SKM-1 (cell line): ENCODE measurements around the gene SHANK2.

Source experiments
- DNase-seq: peaks from one replicate; lab custom pipeline; 2025; ENCODE audit not compliant: unreplicated experiment; lab: John Stamatoyannopoulos, UW

The SHANK2 gene

DNA sequence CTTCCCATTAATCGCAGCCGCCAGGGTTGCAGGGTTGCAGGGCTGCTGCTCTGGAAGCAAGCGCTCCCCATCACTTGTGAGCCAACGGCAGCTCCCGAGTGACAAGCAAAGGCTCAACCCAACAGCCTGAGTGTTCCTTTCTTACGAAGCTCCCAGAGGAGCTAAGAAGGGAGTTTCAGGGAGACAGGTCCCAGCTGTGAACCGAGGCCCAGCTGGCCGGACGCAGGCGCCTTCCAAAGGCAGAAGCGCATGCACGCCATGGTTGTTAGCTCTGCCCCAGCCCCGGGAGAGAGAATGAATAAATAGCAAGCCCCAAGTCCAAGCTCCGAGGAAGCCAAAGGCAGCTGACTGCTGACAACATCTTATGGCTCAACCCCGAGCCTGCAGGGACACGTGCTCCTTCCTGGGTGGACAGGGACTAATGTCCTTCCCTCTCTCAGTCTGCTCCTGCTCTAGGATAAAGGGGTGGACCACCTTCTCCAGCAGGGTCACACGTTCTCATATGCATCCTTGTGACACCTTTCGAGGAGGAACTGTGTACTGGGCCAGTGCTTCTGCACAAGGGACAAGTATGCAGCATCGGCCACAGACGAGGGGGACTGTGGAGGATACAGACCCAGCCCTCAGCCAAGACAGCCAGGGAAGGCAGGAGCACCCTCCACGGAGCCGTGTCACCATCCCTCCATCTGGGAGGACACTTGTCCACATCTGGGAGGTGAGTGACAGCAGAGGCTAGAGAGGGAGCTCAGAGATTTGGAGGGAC lies 29.9 kb downstream of the SHANK2 start:
- no peak for DNase-seq

DNA sequence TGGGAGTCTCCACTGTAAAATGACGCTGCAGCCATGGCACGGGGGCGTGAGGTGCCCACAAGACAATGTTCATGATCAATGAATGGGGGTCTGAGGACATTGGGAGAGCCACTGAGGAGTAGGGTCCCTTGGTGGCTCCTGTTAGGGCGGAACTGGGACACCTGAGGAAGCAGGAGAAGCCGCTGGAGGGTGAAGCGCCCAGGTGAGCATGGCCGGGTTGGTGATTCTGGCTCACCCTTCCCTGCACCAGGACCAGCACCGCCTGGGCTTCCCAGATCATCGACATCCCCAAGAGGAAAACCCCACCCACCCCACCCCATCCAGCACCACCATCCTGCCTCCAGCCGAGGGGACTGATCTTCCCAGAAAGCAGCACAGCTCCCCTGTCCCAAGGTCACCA lies 30.6 kb downstream of the SHANK2 start:
- no peak for DNase-seq

DNA sequence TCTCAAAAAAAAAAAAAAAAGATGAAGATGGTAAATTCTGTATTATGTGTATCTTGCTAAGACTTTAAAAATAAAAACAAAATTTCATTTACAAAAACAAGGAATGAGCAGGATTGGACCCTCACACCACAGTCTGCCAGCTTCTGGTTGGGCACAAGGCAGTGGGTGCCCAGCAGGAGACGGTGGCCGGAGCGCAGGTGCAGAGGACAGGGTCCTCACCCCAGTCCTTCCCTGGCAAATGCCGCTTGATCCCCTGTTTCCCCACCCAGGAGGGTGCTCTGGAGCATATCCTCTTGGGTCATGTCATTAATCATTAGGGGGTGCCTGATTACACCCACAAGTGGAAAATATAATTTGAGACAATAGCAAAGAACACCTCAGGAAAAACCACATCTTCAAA lies 31.2 kb downstream of the SHANK2 start:
- DNase-seq = no peak

DNA sequence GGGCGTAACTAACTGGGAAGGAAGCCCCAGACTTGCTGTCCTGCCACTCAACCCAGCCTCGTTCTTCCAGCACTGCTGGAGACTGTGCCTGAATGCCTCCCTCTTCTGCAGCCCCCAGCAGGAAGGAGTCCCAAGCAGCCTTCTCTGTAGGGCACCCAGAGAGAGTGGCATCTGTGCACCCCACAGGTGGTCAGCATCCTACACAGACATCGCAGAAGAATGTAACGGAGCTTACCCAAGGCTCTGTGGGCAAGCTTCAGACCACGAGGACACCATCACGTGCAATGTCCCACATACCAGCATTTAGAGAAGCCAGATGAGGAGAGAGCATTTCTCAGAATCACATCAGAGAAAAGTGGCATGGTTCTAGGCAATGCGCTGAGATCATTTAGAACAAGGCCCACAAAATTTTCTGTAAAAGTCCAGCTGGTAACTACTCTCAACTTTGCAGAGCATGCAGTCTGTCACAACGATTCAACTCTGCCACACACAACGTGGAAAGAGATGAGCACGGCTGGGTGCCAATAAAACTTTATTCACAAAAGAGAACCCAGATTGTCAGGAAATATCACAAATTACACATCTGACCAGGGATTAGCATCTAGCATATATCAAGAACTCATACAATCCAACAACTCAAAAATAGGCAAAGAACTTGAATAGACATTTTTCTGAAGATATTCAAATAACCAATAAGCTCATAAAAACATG lies 33.4 kb downstream of the SHANK2 start:
- no peak for DNase-seq

DNA sequence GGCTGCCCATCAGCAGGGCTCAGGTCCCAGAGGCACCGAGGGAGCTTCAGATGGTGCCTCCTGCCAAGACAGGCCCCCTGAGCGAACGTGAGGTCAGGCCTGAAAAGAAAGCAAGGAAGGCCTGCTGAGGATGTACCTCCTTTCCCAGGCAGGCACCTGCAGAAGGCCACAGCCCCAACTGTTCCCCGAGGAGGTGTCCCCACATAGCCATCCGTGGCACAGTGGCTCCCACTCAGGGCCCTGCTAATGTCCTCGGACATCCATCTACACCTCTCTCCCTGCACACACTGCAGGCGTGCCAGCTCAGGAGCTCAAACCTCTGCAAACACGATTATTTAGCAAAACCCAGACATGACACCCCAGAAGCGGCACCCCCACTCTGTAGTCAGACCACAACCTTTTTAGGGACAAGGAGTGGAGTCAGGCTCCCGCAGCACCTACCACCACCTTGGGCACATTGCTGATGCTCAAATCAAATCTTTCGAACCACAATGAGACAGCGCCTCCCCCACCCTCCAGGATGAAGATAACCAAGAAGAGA lies 36.9 kb downstream of the SHANK2 start:
- DNase-seq = no peak

DNA sequence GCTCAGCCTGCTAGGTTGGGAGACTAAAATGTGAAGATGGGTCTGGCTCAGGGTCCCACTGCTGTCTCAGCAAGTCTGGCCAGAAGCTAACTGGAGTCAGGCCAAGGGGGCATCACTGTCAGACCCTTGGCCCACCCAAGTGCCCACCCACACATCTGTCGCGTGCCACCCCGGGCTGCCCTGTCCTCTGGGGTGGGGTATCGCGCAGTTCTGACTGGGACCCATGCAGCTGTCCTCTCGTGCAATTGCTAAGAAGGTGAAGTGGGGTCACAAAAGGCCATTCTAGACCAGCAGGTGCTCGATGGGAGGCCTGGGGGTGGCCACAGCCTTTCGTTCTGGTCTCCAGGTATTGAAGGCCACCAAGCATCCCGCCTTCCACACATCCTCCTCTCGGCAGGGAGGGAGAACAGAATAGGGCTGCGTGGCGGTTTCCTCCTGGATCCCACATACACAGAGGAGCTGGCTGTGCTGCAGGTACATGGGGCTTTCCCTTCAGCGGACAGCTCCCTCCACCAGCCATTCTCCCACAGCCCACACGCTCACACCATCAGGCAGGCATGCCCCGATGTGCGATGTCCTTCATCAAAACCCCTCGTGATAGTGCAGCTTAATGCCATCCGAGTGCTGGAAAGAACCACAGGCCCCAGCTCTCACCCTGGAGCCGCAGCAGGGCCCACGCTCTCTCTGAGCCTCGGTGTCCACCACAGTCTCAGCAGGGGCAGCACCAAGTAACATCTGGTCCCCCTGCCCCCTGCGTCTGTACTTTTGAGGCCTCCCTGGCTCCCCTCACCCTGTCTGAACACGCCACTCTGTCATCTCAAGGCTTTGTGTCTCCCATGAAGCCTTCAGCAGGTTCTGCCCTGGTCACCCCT lies 37.6 kb downstream of the SHANK2 start:
- DNase-seq = no peak

DNA sequence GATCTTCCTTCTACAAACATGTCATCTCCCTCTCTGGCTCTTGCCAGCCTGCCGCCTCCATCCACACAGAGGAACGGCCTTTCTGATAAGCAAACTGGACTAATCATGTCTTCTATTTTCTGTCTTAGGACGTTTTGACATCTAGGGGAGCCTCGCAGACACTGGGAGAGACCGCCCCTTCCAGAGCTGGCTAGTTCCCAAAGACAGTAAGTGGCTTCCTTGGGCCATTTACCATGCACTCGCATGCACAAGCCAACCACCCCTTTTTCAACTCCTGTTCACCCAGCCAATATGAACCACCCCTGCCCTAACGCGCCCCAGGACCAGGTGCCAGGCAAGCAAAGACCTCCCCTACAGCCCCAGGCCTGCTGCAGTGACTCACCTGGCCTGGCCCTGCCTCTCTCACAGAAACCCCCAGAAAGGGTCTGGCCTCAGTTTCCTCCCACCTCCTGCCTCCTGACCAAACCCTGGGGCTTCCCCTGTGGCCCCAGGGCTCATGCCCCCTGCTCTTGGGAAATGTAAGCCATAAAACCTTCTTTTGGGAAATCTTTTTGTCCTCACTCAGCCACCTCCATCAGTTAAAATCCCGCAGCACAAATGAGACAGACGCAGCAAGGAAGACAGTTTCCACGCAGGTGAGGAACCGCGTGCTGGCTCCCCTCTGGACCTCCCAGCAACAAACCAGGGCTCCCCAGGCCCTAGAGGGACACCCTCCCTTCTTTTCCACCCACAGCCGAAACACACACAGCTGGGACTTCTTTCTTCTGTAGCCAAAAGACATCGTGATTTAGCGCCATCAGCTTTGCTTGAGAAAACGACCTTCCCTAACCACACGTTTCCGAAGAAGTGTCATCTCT lies 38.5 kb downstream of the SHANK2 start:
- no peak for DNase-seq

DNA sequence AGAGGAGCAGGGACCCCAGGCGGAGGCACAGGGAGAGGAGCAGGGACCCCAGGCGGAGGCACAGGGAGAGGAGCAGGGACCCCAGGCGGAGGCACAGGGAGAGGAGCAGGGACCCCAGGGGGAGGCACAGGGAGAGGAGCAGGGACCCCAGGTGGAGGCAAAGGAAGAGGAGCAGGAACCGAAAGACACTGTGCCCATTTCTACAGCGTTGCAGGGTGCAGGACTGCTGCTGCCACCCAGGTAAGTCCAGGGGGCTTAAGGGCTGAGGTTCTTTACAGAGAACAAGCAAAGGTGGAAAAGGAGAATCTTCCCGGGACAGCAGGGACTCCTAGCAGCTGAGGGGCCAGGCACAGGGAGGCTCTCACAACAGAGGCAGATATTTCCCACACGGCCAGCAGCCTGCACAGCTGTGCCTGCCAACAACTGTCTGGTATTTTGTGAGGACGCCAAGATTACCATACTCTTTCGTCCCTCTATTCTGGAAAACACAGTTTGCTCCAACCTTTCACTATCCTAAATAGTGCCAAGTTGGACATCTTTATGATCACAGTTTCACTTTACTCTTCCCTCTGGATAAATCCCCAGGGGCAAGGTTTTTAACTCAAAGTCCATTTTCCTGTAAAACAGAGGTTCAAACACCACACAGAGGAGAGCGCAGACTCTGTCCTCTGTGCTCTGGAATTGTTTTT lies 39.4 kb downstream of the SHANK2 start:
- DNase-seq = no peak

DNA sequence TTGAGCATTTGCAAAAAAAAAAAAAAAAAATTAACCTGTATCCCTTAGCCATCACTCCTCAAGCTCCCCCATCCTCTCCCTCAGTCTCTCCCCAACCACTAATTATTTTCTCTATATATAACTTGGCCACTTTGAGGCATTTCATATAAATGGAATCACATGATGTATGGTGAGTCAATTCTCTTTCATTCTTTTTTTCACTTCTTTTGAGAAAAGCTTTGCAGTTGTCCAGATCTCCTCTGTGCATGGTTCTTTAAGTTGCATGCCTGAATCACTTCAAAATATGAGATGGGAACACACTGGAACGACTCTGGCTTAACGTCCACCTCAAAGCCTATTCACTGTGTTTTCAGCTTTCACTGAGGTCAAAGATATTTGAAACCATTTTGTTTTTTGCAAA lies 40.7 kb downstream of the SHANK2 start:
- DNase-seq = no peak

DNA sequence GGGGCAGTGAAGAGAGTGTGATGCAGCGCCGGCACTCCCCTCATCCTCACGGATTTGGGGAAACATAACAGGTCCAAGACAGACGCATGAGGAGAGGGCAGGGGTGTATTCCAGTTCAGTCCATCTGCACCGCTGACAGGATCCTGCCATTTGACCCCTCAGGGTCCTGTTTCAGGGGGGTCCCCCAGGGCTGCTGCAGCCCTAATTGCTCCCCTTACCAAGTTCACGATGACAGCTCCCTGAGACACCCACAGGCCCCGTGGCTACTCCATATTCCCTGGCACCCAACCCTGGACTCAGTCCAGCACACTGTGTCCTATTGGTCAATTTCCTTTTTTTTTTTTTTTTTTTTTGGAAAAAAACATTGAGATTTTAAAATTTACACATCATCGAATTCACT lies 41.5 kb downstream of the SHANK2 start:
- DNase-seq = no peak

DNA sequence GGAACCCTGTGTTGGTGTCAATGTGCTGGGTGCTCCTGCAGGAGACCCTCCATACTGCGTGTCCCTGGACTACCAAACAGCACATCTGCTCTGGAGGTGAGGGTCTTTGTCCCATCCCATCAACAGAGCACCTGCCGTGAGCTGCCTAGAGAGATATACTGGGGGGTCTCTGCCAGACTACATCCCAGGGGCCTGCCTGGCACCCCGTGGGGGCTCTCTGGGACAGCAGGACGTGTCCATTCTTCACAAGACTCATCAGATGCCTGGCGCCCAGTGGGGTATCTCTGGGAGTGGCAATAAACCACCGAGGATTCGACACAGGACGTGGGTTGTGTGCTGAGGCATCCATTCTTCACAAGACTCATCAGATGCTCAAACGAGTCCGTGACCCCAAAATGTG lies 42.7 kb downstream of the SHANK2 start:
- no peak for DNase-seq

DNA sequence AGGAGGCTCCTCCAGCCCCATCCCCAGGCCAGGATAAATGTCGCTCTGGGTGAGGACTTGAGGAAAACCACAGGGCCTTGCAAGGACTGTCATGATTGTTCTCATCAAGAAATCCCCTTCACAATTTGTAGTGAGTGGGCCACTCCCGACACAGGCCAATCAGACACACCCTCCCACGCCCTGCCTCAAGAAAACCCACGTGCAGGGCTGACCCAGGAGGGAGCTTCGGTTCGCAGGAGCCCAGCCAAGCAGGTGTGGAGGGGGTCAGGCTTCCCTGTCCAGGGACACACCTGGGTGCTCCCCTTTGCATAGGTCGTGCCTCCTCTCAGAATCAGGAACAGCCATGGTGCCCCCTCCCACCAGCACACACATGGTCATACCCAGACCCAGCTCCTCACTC lies 43.2 kb downstream of the SHANK2 start:
- DNase-seq = no peak

DNA sequence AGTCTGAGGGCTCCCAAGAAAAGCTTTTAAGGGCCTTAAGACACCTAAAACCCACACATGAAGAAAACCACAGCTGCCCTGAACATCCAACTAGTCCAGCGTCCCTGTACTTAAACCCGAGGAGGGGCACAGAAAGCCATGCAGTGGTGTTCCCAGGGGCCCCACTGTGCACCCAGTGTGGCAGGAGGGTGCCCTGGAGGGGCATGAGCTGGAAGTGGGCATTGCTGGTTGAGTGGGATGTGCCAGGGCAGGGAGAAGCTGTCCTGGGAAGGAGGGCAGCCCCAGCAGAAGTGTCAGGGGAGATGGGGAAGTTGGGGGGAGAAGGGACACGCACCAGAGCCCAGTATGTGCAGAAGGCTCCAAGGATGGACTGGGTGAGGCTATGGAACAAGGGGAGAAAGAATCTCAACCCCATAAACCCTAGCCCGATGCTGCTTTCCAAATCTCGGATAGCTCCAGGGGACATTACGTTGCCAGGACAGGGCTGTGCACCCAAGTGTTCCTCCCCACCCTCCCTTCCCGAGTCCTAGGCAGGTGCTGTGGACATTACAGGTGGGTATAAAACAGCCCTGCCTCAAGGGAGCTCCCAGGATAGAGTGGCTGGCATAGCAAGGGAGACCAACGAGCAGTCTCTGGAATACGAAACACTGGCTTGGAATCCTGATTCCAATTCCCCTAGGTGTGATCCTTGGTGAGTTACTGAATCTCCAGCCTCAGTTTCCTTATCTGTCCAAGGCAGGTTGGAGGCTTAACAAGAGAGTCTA lies 44.2 kb downstream of the SHANK2 start:
- no peak for DNase-seq

DNA sequence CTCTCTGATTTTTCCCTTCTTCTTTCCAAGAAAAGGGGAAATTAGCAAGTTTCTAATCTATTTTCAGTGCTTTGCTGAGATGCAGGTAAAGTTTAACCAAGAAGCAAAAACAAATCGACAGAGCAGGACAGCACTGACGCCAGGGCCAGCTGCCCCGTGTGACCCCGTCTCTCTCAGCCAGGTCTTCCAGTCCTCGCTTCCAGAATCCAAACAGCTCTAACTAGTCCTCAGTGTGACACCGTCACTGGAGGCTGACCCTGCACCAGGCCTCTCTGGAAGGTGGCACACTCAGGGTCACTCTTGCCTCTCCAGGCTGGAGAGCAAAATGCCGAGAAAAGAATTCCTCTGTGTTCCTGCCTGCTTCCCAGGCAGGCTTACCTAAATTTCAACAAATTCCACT lies 44.8 kb downstream of the SHANK2 start:
- no peak for DNase-seq

DNA sequence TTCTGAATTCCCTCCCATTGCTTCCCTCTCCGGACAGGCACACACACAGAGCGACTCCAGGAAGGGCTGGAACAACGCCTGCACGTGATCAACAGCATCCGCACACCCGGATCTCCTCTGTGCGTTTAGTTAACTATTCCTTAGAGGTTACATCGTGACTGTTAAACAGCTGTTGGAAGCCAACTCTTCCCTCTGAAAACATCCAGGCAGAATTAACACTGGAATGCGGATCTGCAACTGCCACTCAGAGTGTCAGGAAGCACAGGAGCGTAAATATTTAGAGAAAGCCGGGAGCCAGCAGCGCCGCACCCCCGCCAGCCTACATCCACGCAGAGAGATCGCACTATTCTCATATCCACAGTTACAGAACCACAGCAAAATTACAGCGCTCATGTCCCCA lies 46.2 kb downstream of the SHANK2 start:
- no peak for DNase-seq

DNA sequence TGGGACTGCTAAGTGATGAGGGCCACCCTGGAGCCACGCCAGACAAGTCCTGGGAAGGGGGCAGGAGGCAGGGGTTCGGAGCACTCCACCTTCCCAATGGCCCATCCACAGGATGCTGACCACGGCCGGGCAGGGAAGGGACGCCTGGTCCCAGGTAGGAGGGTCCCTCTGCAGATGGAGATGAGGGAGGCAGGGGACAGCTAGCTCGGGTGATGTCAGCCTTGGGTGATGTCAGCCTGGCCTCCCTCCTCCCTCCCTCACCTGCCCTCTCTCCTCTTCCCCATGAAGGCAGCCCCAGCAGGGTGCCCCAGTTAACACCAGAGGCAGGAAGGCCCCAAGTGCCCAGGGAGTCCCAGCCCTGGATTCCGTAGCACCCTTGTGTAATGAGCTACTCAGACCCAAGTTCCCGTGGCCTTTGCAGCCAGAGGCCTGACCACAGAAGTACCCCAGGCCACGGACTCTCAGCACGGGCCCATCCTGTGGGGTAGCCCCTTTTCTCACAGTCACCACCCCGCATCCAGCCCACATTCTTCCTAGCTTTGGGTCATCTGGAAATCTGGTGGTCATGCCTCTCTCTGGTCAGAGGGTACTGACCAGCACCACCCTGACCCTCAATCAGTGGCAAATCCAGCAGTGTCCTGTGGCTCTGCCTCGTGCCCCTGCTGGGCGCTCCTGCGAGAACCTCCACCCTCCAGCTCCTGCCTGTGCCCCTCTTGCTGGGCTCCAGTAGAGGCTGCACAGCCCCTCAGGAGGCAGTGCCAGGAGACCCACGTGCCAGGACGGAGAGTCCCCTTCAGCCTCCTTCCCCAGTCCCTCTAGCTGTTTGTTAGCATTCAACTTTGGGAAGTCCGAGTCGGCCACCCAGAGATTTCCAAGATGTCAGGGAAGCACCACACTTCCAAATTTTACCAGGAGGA lies 47.4 kb downstream of the SHANK2 start:
- DNase-seq = no peak

DNA sequence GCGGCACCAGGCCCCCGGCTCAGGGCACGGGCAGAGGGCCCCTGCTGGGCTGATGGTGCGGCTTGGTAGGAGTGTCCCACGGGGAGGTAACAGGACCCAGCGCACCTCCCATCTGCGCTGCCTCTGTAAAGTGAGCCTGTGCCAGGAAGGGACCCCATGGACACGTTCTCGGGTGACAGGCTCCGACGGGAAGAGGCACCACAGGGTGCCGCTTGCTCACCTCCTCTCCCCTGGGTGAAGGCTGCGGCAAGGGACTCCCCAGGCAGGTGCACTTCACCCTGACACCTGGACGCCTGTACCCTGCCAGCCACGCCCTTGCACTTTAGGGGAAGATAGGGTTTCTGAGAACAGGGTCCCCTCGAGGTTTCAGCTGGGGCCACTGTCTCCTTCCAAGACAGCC lies 48.1 kb downstream of the SHANK2 start:
- DNase-seq = no peak

DNA sequence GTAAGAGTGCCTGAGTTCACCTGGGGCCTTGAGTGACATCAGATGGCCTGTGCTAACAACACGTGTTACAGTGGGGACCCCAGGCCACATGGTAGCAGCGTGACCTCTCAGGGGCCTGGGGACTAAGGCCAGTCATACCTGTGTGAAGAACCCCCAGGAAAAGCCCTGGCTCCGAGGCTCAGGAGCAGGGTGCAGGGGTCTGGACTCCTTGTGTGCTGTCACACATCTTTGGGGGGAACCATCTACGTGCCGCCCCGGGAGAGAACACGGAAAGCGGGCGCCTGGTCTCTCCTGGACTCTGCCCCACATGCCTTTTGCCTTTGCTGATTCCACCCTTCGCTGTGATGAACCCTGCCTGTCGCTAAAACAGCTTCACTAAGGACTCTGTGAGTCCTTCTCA lies 48.7 kb downstream of the SHANK2 start:
- DNase-seq = no peak
